ENCODE data around the gene FYCO1. TPM values are rescaled to one million over a fixed set of nuclear protein-coding genes. Genes with fewer than 3 reads are reported as not detected.

The FYCO1 gene
- total and polyA plus RNA-seq, 9 of the 15 experiments (the other 6 are each of a cell fraction or from before 2014, with no cell fraction given) = 2.1 to 13.8 (median 7.4) TPM

GRCh38 chr3:45868650-45869049 lies 127.0 kb downstream of the FYCO1 start:
- intact Hi-C loops (cut with micrococcal nuclease) = no loop called here
- CTCF ChIA-PET (ENCODE audit: low intra/inter-chr PET ratio) = no interaction called here
- FAIRE-seq = no peak
- TF ChIP-seq MCM3 (IDR thresholded peaks at IDR 0.05) (no peak), SLC30A9 (CRISPR knock-in tag; IDR thresholded peaks at IDR 0.05) (no peak), SAP30 (IDR thresholded peaks at IDR 0.05; ENCODE audit: borderline replicate concordance, insufficient read depth, low read depth, low read length, poor library complexity, severe bottlenecking) (no peak), NONO (IDR thresholded peaks at IDR 0.05; ENCODE audit: low read depth in 2 of 2, low read length in 1 of 2) (no peak), PURB (CRISPR knock-in tag; IDR thresholded peaks at IDR 0.05; ENCODE audit: low read depth) (no peak), MXD1 (CRISPR knock-in tag; IDR thresholded peaks at IDR 0.05; ENCODE audit: borderline replicate concordance, poor library complexity, severe bottlenecking) (no peak), PCBP1 (IDR thresholded peaks at IDR 0.05; ENCODE audit: low read depth, low read length, poor library complexity, severe bottlenecking) (no peak), RNF219 (CRISPR knock-in tag; IDR thresholded peaks at IDR 0.05) (no peak), MED1 (CRISPR knock-in tag; IDR thresholded peaks at IDR 0.05; ENCODE audit: borderline replicate concordance) (no peak), C11orf30 (IDR thresholded peaks at IDR 0.05; ENCODE audit: low read depth) (no peak), ZNF311 (CRISPR knock-in tag; IDR thresholded peaks at IDR 0.05) (no peak), CREB1 (IDR thresholded peaks at IDR 0.05) (no peak), CREB1 (CRISPR knock-in tag; IDR thresholded peaks at IDR 0.05) (no peak), CREB3L1 (IDR thresholded peaks at IDR 0.05; ENCODE audit: borderline replicate concordance, low read depth) (no peak), USF2 (CRISPR knock-in tag; IDR thresholded peaks at IDR 0.05) (no peak), ILK (tag; IDR thresholded peaks at IDR 0.05; ENCODE audit: borderline replicate concordance, low read depth) (no peak), CBFA2T2 (conservative IDR thresholded peaks at IDR 0.05) (no peak), PRPF4 (IDR thresholded peaks at IDR 0.05; ENCODE audit: insufficient read depth, low read depth, low read length, poor library complexity, severe bottlenecking) (no peak)

More at GRCh38 chr3:45868650-45869049, 127.0 kb downstream of the FYCO1 start:
- H3K4me2 ChIP-seq (ENCODE audit: insufficient read depth, low read length) = no peak overlapping the region
- H3K27me3 ChIP-seq (ENCODE audit: control insufficient read depth in 2 of 2, insufficient read depth in 2 of 2, low read length in 2 of 2) = peaks cover 0 to 14% of the 10 kb centered on the region in 2 experiments; a peak in 3 of 5 replicates
- H3K9me1 ChIP-seq (ENCODE audit: control insufficient read depth, insufficient read depth, low read length) = no peaks in the 10 kb centered on the region
- ATAC-seq (no peak), DNase-seq (ENCODE audit: extremely low read depth in 1 of 4, low spot score in 3 of 4) (no peak)
- no peak overlapping the region for H3K4me3 ChIP-seq
- no peaks in the 10 kb centered on the region for H3K79me2 ChIP-seq (ENCODE audit: control insufficient read depth, insufficient read depth, low read length)
- peaks cover 0 to 9% of the 10 kb centered on the region in 2 experiments; a peak in 2 of 5 replicates for H3K4me1 ChIP-seq (replicated peaks in 1 of 2; ENCODE audit: control insufficient read depth in 2 of 2, insufficient read depth in 2 of 2, low read length in 2 of 2)
- no TSS peak for BruUV-seq (replicated peaks)
- peaks cover 3% of the 10 kb centered on the region for H3K9me3 ChIP-seq (replicated peaks; ENCODE audit: control insufficient read depth, insufficient read depth, low read depth, low read length)
- WGBS (ENCODE audit: insufficient coverage, low coverage, missing lambda C conversion rate) = 0% methylated on average over 2 of the region's 2 CpGs
- H4K20me1 ChIP-seq (replicated peaks; ENCODE audit: control insufficient read depth, insufficient read depth, low read length) = no peaks in the 10 kb centered on the region
- POLR2A ChIA-PET = interaction anchor here (0.7 to 1.4 kb wide), 7 partner anchors 9 to 27 kb away, joined by 3 to 4 read pairs (median 3); partner anchors contain the start of gene LZTFL1
- no peak overlapping the region for H2AFZ ChIP-seq (ENCODE audit: low read depth, low read length)
- no peak overlapping the region for H3K9ac ChIP-seq (ENCODE audit: insufficient read depth in 1 of 2, low read depth in 2 of 2, low read length in 2 of 2)
- no peaks in the 10 kb centered on the region for H3K36me3 ChIP-seq (ENCODE audit: control insufficient read depth, insufficient read depth, low read length)
- in situ Hi-C loops (cut with MboI) = no loop called here
- H3K27ac ChIP-seq (ENCODE audit: extremely low read depth, low read depth, low read length) = no peak overlapping the region

All from K562 (cell line).